Prostate gland (tissue), 2 donors: ENCODE results near the gene ZHX3. TPM values are rescaled to one million over a fixed set of nuclear protein-coding genes. Genes with fewer than 3 reads are reported as not detected.

Experiments used
- DNase-seq: peaks from one replicate; pipeline ENCODE4 v3.0.0-alpha.2; 2019; ENCODE audit warnings: low spot score
- H3K27ac ChIP-seq, 2 donors: fragments of 200-600 bp; sonication (generic); 2 replicates each; pipeline ENCODE4 v1.5.1; 2017 to 2019
- H3K27me3 ChIP-seq: fragments of 200-600 bp; sonication (generic); replicated peaks from 2 replicates; pipeline ENCODE4 v1.5.1; 2019; ENCODE audit not compliant: insufficient read depth
- H3K36me3 ChIP-seq, 2 donors: fragments of 200-600 bp; sonication (generic); 1 replicate in 1 of 2; 2 replicates in 1 of 2; pipeline versions ENCODE4 v1.5.1 to v1.8.1; 2017 to 2019
- H3K4me1 ChIP-seq: fragments of 200-600 bp; sonication (generic); replicated peaks from 2 replicates; pipeline ENCODE4 v1.5.1; 2019
- H3K4me3 ChIP-seq, 2 donors: fragments of 200-600 bp; sonication (generic); 2 replicates each; pipeline ENCODE4 v1.5.1; 2017 to 2019
- H3K9me3 ChIP-seq: fragments of 200-600 bp; sonication (generic); 2 replicates; pipeline ENCODE4 v1.5.1; 2017
- CTCF ChIP-seq, 4 experiments: fragments of 200-600 bp in 2 of 4; fragments of 450-650 bp in 2 of 4; sonication (generic) in 2 of 4; IDR thresholded peaks; 1 replicate in 3 of 4; 2 replicates in 1 of 4; pipeline ENCODE4 v1.5.1; 2016 to 2019; ENCODE audit warnings: antibody characterized with exemption in 4 of 4, mild to moderate bottlenecking in 2 of 4, moderate library complexity in 2 of 4
- POLR2A ChIP-seq: fragments of 450-650 bp; IDR thresholded peaks from one replicate; pipeline ENCODE4 v1.6.1; 2016; ENCODE audit warnings: antibody characterized with exemption, mild to moderate bottlenecking
- POLR2AphosphoS5 ChIP-seq: sonication (generic); formaldehyde crosslinking; IDR thresholded peaks from one replicate; pipeline ENCODE4 v1.6.1; 2017; ENCODE audit warnings: antibody characterized with exemption
- WGBS: methylation state at CpG from one replicate; pipeline ENCODE4 v1.1.5; 2018; 5-methylcytosine and 5-hydroxymethylcytosine counted together
- intact Hi-C: fragments of 100-400 bp; cut with DNase I; formaldehyde crosslinking; loops from one replicate; pipeline ENCODE4 v1.14.2; 2022
- microRNA-seq: library from miRNA; unstranded; fragments of <30 nt; microRNA quantifications from one replicate; pipeline ENCODE4, GENCODE V29; 2016
- small RNA-seq, 2 donors: library from RNA; depleted of rRNA; stranded (forward); fragments of <200 nt; gene quantifications; one replicate each; pipeline ENCODE3, GENCODE V24; 2016
- total RNA-seq, 2 donors: library from RNA; depleted of rRNA; stranded (reverse); fragments of >200 nt; gene quantifications; one replicate each; pipeline ENCODE4 v1.1.0, GENCODE V29; 2016

Gene ZHX3
- total RNA-seq, 2 donors from 2014 or later = 24.9 to 42.6 TPM

GRCh38 chr20:41131594-41132387 is 185.7 kb downstream of the ZHX3 start:
- intact Hi-C loops = no loop called here
- no peaks in the 10 kb centered on the region for H3K36me3 ChIP-seq
- H3K4me3 ChIP-seq = no peak overlapping the region
- WGBS = 67% methylated on average over 5 of the region's 5 CpGs
- H3K4me1 ChIP-seq = no peaks in the 10 kb centered on the region
- H3K27me3 ChIP-seq = no peaks in the 10 kb centered on the region
- no peak for DNase-seq
- H3K27ac ChIP-seq = no peak overlapping the region
- H3K9me3 ChIP-seq = no peaks in the 10 kb centered on the region
- TF ChIP-seq CTCF (IDR thresholded peaks at IDR 0.05) = no peak
- no peak for TF ChIP-seq POLR2A
- TF ChIP-seq POLR2AphosphoS5 = no peak

Small RNA genes within 50 kb of the gene (microRNA-seq; reads per million reads assigned to microRNA genes)
- gene MIR6871 = not detected

Small RNA genes within 50 kb of the gene (small RNA-seq; reads per million reads assigned to genes)
- 0 reads per million in 2 donors for gene AL022394.1
- 0 reads per million in 2 donors for gene MIR6871
- gene RN7SL615P = 0 reads per million in 2 donors

Other genes with a start within 250 kb of the ZHX3 start
- gene PLCG1, start 180.2 kb downstream of the ZHX3 start, total RNA-seq = 100 to 1,000 TPM in 1 of 2 donors, 10 to 100 TPM in 1; 67.9 to 129 TPM
- gene LPIN3, start 23.1 kb upstream of the ZHX3 start, total RNA-seq = 10 to 100 TPM; 16.2 to 30.4 TPM
- 1 to 10 TPM; 7.4 to 8.4 TPM for gene EMILIN3, start 49.1 kb upstream of the ZHX3 start, total RNA-seq